ENCODE data around the gene AGO4.
A peak's percentile ranks its signal among the peaks of the same experiment; 100 is the strongest.

The AGO4 gene

GRCh38 chr1:35807614-35808449 lies at the start of gene AGO4:
Gene AGO4 (plus strand): TSS chr1:35808016. CDS start chr1:35808417, 401 bp downstream.
- no peaks in the 10 kb centered on the region for H3K36me3 ChIP-seq (replicated peaks; ENCODE audit: low read depth, low read length)
- peak within 1 kb of the TSS; percentile 85 for H3K4me3 ChIP-seq (ENCODE audit: low read length)
- H3K9ac ChIP-seq (ENCODE audit: low read length) = peak within 1 kb of the TSS; percentile 88
- H3K27ac ChIP-seq (ENCODE audit: low read length) = no peak within 1 kb of the TSS
- H3K79me2 ChIP-seq (ENCODE audit: low read length) = no peaks in the 10 kb centered on the region
- H4K20me1 ChIP-seq (ENCODE audit: insufficient read depth, low read length) = no peaks in the 10 kb centered on the region
- peaks cover 7% of the 10 kb centered on the region for H3K4me1 ChIP-seq (ENCODE audit: low read length)
- no peaks in the 10 kb centered on the region for H3K27me3 ChIP-seq (ENCODE audit: low read depth, low read length)
- TF ChIP-seq EZH2phosphoT487 (IDR thresholded peaks at IDR 0.05; ENCODE audit: low read depth) (no peak), CTCF (IDR thresholded peaks at IDR 0.05; ENCODE audit: low read depth, low read length) (no peak)
- H2AFZ ChIP-seq (ENCODE audit: low read depth, low read length) = peak within 1 kb of the TSS; percentile 100
- no peaks in the 10 kb centered on the region for H3K9me3 ChIP-seq (ENCODE audit: insufficient read depth, low read length)
- H3K4me2 ChIP-seq (ENCODE audit: low read length) = peak within 1 kb of the TSS; percentile 90

- TF ChIP-seq CTCF (IDR thresholded peaks at IDR 0.05; ENCODE audit: low read depth, low read length) (no peak), EZH2phosphoT487 (IDR thresholded peaks at IDR 0.05; ENCODE audit: low read depth) (no peak)
- H3K4me3 ChIP-seq (ENCODE audit: low read length) = no peak overlapping the region
- no peak overlapping the region for H2AFZ ChIP-seq (ENCODE audit: low read depth, low read length)
- no peak overlapping the region for H3K4me2 ChIP-seq (ENCODE audit: low read length)
- no peaks in the 10 kb centered on the region for H3K27me3 ChIP-seq (ENCODE audit: low read depth, low read length)
- peaks cover under 1% of the 10 kb centered on the region for H3K79me2 ChIP-seq (ENCODE audit: low read length)
- H4K20me1 ChIP-seq (ENCODE audit: insufficient read depth, low read length) = no peaks in the 10 kb centered on the region
- H3K27ac ChIP-seq (ENCODE audit: low read length) = no peak overlapping the region
- H3K9ac ChIP-seq (ENCODE audit: low read length) = no peak overlapping the region
- H3K36me3 ChIP-seq (replicated peaks; ENCODE audit: low read depth, low read length) = peaks cover 7% of the 10 kb centered on the region
- no peaks in the 10 kb centered on the region for H3K9me3 ChIP-seq (ENCODE audit: insufficient read depth, low read length)
- no peaks in the 10 kb centered on the region for H3K4me1 ChIP-seq (ENCODE audit: low read length)
Observed at GRCh38 chr1:35762141-35762540, 45.7 kb upstream of the AGO4 start.

DNA sequence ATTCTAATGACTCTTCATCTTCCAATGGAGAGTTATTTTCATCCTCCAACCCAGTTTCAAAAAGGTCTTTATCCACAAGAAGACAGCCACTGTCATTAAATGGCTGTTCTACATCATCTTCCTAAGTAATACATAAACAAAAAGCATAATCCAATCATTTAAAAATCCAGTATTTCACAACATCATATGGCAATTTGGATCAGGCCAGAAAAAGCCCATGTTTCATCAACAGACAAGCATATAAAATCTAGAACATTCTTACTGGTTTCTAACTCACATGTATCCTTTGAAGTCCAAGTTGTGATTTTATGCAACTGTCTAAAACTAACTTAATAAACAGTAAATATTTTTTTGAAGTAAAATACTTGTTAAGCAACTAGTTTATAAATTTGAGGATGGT lies 44.6 kb upstream of the AGO4 start:
- H3K4me2 ChIP-seq (ENCODE audit: low read length) = no peak overlapping the region
- no peaks in the 10 kb centered on the region for H3K27me3 ChIP-seq (ENCODE audit: low read depth, low read length)
- no peaks in the 10 kb centered on the region for H4K20me1 ChIP-seq (ENCODE audit: insufficient read depth, low read length)
- TF ChIP-seq EZH2phosphoT487 (IDR thresholded peaks at IDR 0.05; ENCODE audit: low read depth) (no peak), CTCF (IDR thresholded peaks at IDR 0.05; ENCODE audit: low read depth, low read length) (no peak)
- H2AFZ ChIP-seq (ENCODE audit: low read depth, low read length) = no peak overlapping the region
- H3K27ac ChIP-seq (ENCODE audit: low read length) = no peak overlapping the region
- peaks cover 7% of the 10 kb centered on the region for H3K36me3 ChIP-seq (replicated peaks; ENCODE audit: low read depth, low read length)
- H3K4me3 ChIP-seq (ENCODE audit: low read length) = no peak overlapping the region
- no peak overlapping the region for H3K9ac ChIP-seq (ENCODE audit: low read length)
- peaks cover 9% of the 10 kb centered on the region for H3K79me2 ChIP-seq (ENCODE audit: low read length)
- no peaks in the 10 kb centered on the region; the same call in 1 of the 2 replicates for H3K4me1 ChIP-seq (ENCODE audit: low read length)
- no peaks in the 10 kb centered on the region for H3K9me3 ChIP-seq (ENCODE audit: insufficient read depth, low read length)

- peaks cover 4% of the 10 kb centered on the region for H3K36me3 ChIP-seq (replicated peaks; ENCODE audit: low read depth, low read length)
- H3K27ac ChIP-seq (ENCODE audit: low read length) = no peak overlapping the region
- no peaks in the 10 kb centered on the region for H4K20me1 ChIP-seq (ENCODE audit: insufficient read depth, low read length)
- H3K27me3 ChIP-seq (ENCODE audit: low read depth, low read length) = no peaks in the 10 kb centered on the region
- no peak overlapping the region for H3K4me2 ChIP-seq (ENCODE audit: low read length)
- H3K9me3 ChIP-seq (ENCODE audit: insufficient read depth, low read length) = no peaks in the 10 kb centered on the region
- H3K4me1 ChIP-seq (ENCODE audit: low read length) = peaks cover 4% of the 10 kb centered on the region; the same call in 1 of the 2 replicates
- peaks cover 19% of the 10 kb centered on the region for H3K79me2 ChIP-seq (ENCODE audit: low read length)
- TF ChIP-seq CTCF (IDR thresholded peaks at IDR 0.05; ENCODE audit: low read depth, low read length) (no peak), EZH2phosphoT487 (IDR thresholded peaks at IDR 0.05; ENCODE audit: low read depth) (no peak)
- no peak overlapping the region for H2AFZ ChIP-seq (ENCODE audit: low read depth, low read length)
- H3K9ac ChIP-seq (ENCODE audit: low read length) = no peak overlapping the region
- no peak overlapping the region for H3K4me3 ChIP-seq (ENCODE audit: low read length)
Observed at GRCh38 chr1:35764283-35764682, 43.5 kb upstream of the AGO4 start.

All from OCI-LY3 (cell line).